Activated CD8-positive, alpha-beta T cell treated with anti-CD3 and anti-CD28 coated beads for 36 hours (primary cell): ENCODE data around the gene DDX41. TPM values are rescaled to one million over a fixed set of nuclear protein-coding genes. Genes with fewer than 3 reads are reported as not detected.

Experiments
- ATAC-seq: fragments of 200-7000 bp; cut with Tn5 transposase; one replicate; pipeline ENCODE4 v1.10.0; 2021; ENCODE audit warnings: mild to moderate bottlenecking, moderate library complexity
- CTCF ChIA-PET: fragments of 350-600 bp; sonication (Branson Sonifier 250); formaldehyde crosslinking; loops from one replicate; lab custom pipeline; 2021; ENCODE audit warnings: antibody characterized with exemption; lab: Charles Lee
- POLR2A ChIA-PET: fragments of 350-600 bp; sonication (Branson Sonifier 250); formaldehyde crosslinking; loops from one replicate; lab custom pipeline; 2021; ENCODE audit warnings: antibody characterized with exemption; lab: Charles Lee
- DNase-seq: peaks from one replicate; pipeline ENCODE4 v3.0.0-alpha.2; 2020
- H3K27ac Mint-ChIP-seq: one replicate; pipeline ENCODE4 v1.8.0; 2021; ENCODE audit warnings: mild to moderate bottlenecking, mixed read lengths
- H3K27me3 Mint-ChIP-seq: one replicate; pipeline ENCODE4 v1.8.0; 2021; ENCODE audit warnings: mixed read lengths
- H3K36me3 Mint-ChIP-seq: one replicate; pipeline ENCODE4 v1.8.0; 2021; ENCODE audit warnings: low read depth, mixed read lengths
- H3K4me1 Mint-ChIP-seq: one replicate; pipeline ENCODE4 v1.8.0; 2021; ENCODE audit warnings: low read depth, mixed read lengths
- H3K4me3 Mint-ChIP-seq: one replicate; pipeline ENCODE4 v1.8.0; 2021; ENCODE audit warnings: mild to moderate bottlenecking, moderate library complexity, mixed read lengths
- H3K9me3 Mint-ChIP-seq: one replicate; pipeline ENCODE4 v1.8.0; 2021; ENCODE audit warnings: mixed read lengths
- CTCF ChIP-seq: fragments of 200-600 bp; IDR thresholded peaks from one replicate; pipeline ENCODE4 v1.8.0; 2022; ENCODE audit warnings: antibody characterized with exemption, mild to moderate bottlenecking
- intact Hi-C: fragments of 100-400 bp; cut with micrococcal nuclease; formaldehyde crosslinking; loops from one replicate; pipeline ENCODE4 v1.10.0; 2022
- total RNA-seq, 2 experiments: library from RNA; stranded (reverse); gene quantifications; one replicate each; pipeline ENCODE4 v1.2.3, GENCODE V29; 2021

DDX41 gene
- total RNA-seq, 2 experiments from 2014 or later = 226 to 228 TPM

- DNase-seq = peak; percentile 65
- intact Hi-C loops = loop anchor here (5.0 kb wide), 2 partner anchors 37 to 182 kb away; partner anchors contain the start of gene MXD3
- POLR2A ChIA-PET = interaction anchor here (0.6 to 7.1 kb wide), 8 partner anchors 8 to 130 kb away, joined by 3 to 130 read pairs (median 4); partner anchors contain the start of genes DBN1 and TMED9
These were observed 22.2 kb downstream of the DDX41 start for GRCh38 chr5:177494346-177495195.

DNA sequence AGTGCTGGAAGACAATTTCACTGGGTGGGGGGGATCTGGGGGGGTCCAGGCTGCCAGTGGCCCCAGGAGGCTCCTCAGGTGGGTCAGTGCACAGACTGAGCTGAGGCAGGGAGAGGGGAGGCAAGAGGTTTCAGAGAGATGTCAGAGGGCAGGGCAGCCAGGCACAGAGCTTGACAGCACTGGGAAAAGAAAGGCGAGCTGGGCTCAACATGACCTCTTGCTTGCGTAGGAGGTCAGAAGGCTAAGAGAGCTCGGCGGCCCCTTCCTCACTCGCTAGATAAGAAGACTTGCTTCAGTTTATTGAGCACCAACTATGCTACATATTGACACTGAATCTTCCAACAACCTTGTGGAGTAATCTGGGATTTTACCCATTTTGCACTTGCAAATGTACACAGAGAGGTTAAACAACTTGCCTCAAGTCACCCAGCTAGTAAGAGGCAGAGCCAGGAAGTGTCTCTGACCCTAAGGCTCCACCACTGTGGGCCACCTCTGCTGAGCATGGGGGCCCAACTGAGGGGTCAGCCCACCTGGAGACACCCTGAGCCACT is 22.9 kb downstream of the DDX41 start:
- no peak overlapping the region for H3K4me3 Mint-ChIP-seq
- intact Hi-C loops = no loop called here
- ATAC-seq (no peak), DNase-seq (no peak)
- peaks cover 7% of the 10 kb centered on the region for H3K27me3 Mint-ChIP-seq
- H3K4me1 Mint-ChIP-seq = peaks cover 38% of the 10 kb centered on the region
- ChIA-PET CTCF (interaction anchor here (1.4 to 4.8 kb wide), 6 partner anchors 18 to 115 kb away, joined by 3 to 30 read pairs (median 12); no protein-coding TSS in a partner anchor), POLR2A (interaction anchor here (0.6 to 7.1 kb wide), 5 partner anchors 9 to 129 kb away, joined by 3 to 130 read pairs (median 4); partner anchors contain the start of gene DBN1)
- H3K9me3 Mint-ChIP-seq = no peaks in the 10 kb centered on the region
- peaks cover 26% of the 10 kb centered on the region for H3K36me3 Mint-ChIP-seq
- TF ChIP-seq CTCF = no peak
- H3K27ac Mint-ChIP-seq = peak overlapping the region; percentile 78

More at GRCh38 chr5:177494346-177495195, 22.2 kb downstream of the DDX41 start:
- H3K27ac Mint-ChIP-seq = peak overlapping the region; percentile 78
- peak; percentile 47 for ATAC-seq
- H3K36me3 Mint-ChIP-seq = peaks cover 26% of the 10 kb centered on the region
- peaks cover 38% of the 10 kb centered on the region for H3K4me1 Mint-ChIP-seq
- TF ChIP-seq CTCF = no peak
- CTCF ChIA-PET = interaction anchor here (0.7 to 4.8 kb wide), 7 partner anchors 18 to 185 kb away, joined by 3 to 30 read pairs (median 5); no protein-coding TSS in a partner anchor
- no peak overlapping the region for H3K4me3 Mint-ChIP-seq
- H3K27me3 Mint-ChIP-seq = peaks cover 8% of the 10 kb centered on the region
- no peaks in the 10 kb centered on the region for H3K9me3 Mint-ChIP-seq

DNA sequence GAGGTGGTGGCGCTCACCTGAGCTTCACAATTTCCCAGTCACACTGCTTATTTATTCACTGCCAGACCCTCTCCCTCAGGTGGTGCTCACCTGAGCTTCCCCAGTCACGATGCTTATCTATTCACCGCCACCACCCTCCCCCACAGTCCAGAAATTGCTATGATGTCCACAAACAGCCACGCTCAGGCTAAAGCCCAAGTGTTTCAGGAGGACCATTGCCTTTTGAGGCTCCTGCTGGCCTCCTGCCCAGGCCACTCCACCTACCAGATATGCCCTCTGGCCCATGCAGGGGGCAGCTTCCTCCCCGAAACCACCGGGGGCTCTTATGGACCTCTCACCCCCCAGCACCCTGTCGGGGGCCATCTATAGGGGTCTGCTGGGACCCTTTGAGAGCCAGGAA is 23.9 kb downstream of the DDX41 start:
- peaks cover 28% of the 10 kb centered on the region for H3K4me1 Mint-ChIP-seq
- ATAC-seq = no peak
- DNase-seq = no peak
- no peak for TF ChIP-seq CTCF
- H3K9me3 Mint-ChIP-seq = no peaks in the 10 kb centered on the region
- intact Hi-C loops = no loop called here
- ChIA-PET POLR2A (interaction anchor here (0.7 to 7.1 kb wide), 8 partner anchors 15 to 180 kb away, joined by 3 to 130 read pairs (median 4); partner anchors contain the start of genes DBN1 and PRR7), CTCF (interaction anchor here (1.0 to 4.8 kb wide), 9 partner anchors 9 to 114 kb away, joined by 3 to 30 read pairs (median 7); no protein-coding TSS in a partner anchor)
- no peak overlapping the region for H3K4me3 Mint-ChIP-seq
- peaks cover 33% of the 10 kb centered on the region for H3K36me3 Mint-ChIP-seq
- H3K27ac Mint-ChIP-seq = no peak overlapping the region
- no peaks in the 10 kb centered on the region for H3K27me3 Mint-ChIP-seq

DNA sequence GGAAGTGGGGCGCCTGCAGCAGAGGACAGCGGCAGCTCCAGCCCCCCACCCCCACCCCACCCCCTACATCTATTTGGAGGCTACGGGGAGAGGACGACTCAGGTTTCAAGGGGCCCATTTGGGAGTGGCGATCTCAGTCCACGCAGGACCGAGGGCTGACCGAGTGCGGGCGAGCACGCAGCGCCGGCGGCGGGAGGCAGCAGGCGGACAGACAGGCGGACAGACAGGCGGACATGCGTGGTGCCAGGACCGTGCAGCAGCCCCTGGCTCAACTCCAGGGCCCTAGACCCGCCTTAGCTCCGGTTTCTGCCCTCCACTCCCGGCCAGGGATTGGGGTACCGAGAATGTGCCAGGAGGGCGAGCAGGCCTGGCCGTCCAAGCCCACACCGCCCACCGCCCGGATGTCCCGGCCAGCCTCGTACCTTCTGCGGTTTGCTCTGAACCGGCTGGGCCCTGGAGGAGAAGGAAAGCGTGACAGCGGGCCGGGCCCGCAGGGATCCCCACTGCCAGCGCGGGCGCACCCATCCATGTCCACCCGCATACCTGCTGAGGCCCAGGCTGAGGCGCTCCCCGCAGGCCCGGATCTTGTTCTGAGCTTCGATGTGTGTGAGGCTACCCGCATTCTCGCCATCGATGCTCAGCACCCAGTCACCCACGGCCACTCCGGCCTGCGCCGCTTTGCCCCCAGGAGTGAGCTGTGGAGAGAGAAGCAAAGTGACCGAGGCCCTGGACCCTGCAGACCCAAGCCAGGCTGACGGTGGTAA is 24.6 kb downstream of the DDX41 start:
- POLR2A ChIA-PET = interaction anchor here (1.0 to 7.1 kb wide), 7 partner anchors 15 to 180 kb away, joined by 3 to 130 read pairs (median 4); partner anchors contain the start of genes DBN1 and PRR7
- peaks cover 27% of the 10 kb centered on the region for H3K4me1 Mint-ChIP-seq
- intact Hi-C loops = no loop called here

More for the DNA sequence above, 24.6 kb downstream of the DDX41 start:
- H3K9me3 Mint-ChIP-seq = no peaks in the 10 kb centered on the region
- peaks cover 37% of the 10 kb centered on the region for H3K36me3 Mint-ChIP-seq
- no peak for TF ChIP-seq CTCF
- DNase-seq (no peak), ATAC-seq (no peak)
- H3K27me3 Mint-ChIP-seq = no peaks in the 10 kb centered on the region
- CTCF ChIA-PET = interaction anchor here (0.7 to 4.8 kb wide), 10 partner anchors 10 to 114 kb away, joined by 3 to 30 read pairs (median 6); no protein-coding TSS in a partner anchor
- H3K27ac Mint-ChIP-seq = no peak overlapping the region
- H3K4me3 Mint-ChIP-seq = no peak overlapping the region
